Right lobe of liver (tissue), 4 donors: ENCODE data around the gene CHMP4A.

Experiments used
- CTCF ChIP-seq, 4 donors: fragments of 200-600 bp in 3 of 4; fragments of 450-650 bp in 1 of 4; IDR thresholded peaks; one replicate each; pipeline versions ENCODE4 v1.5.1 to v1.8.0; 2016 to 2022; ENCODE audit warnings: antibody characterized with exemption in 4 of 4, mild to moderate bottlenecking in 2 of 4
- POLR2A ChIP-seq: fragments of 450-650 bp; IDR thresholded peaks from one replicate; pipeline ENCODE4 v1.6.1; 2017; ENCODE audit warnings: antibody characterized with exemption, mild to moderate bottlenecking
- donor health status: DM: no; HTN: no; CAD: no.
- donor health status: DM: no; HTN: no; CAD: no.
- donor health status: DM: no; HTN: yes; CAD: no.

GRCh38 chr14:24167469-24168114 lies 45.7 kb downstream of the CHMP4A start:
- TF ChIP-seq CTCF (IDR thresholded peaks at IDR 0.05) (no peak), POLR2A (no peak)
